A549 (cell line): ENCODE measurements around the gene WSCD1. TPM values are rescaled to one million over a fixed set of nuclear protein-coding genes. Genes with fewer than 3 reads are reported as not detected.
A peak's percentile ranks its signal among the peaks of the same experiment; 100 is the strongest.

ENCODE experiments used
- ATAC-seq, 2 experiments: fragments of 200-7000 bp in 1 of 2; fragments of >200 bp in 1 of 2; cut with Nextera tagmentation in 1 of 2; cut with Tn5 transposase in 1 of 2; 3 replicates each; pipeline versions ENCODE4 v1.8.0 to v1.9.1; 2018 to 2020; ENCODE audit warnings: mild to moderate bottlenecking in 1 of 2, moderate library complexity in 1 of 2
- CTCF ChIA-PET: fragments of 300-600 bp; sonication (Branson Sonifier 250); formaldehyde crosslinking; extraction: SDS; loops from one replicate; lab custom pipeline; 2021; ENCODE audit warnings: antibody characterized with exemption, inconsistent platforms; lab: Yijun Ruan, JAX
- POLR2A ChIA-PET: fragments of 350-600 bp; formaldehyde crosslinking; extraction: SDS; loops from one replicate; lab custom pipeline; 2021; ENCODE audit warnings: antibody characterized with exemption, inconsistent platforms; lab: Yijun Ruan, JAX
- DNase-seq, 2 experiments: peaks; one replicate each; pipeline versions ENCODE4 v3.0.0 to v3.0.0-alpha.2; 2011 to 2016; ENCODE audit warnings: low read depth in 1 of 2, low spot score in 1 of 2
- FAIRE-seq: peaks from 2 replicates; lab custom pipeline; 2011; peaks lifted over from hg19 to GRCh38; lab: Jason Lieb, UNC
- H3K27ac ChIP-seq, 2 experiments: fragments of >200 bp; sonication (Bioruptor Twin); formaldehyde crosslinking; 3 replicates each; pipeline ENCODE4 v1.5.1; 2016 to 2017
- H3K4me1 ChIP-seq: fragments of >200 bp; sonication (Bioruptor Twin); formaldehyde crosslinking; 3 replicates; pipeline ENCODE4 v1.6.1; 2016
- H3K4me2 ChIP-seq: fragments of >200 bp; sonication (Bioruptor Twin); formaldehyde crosslinking; 3 replicates; pipeline ENCODE4 v1.6.1; 2016
- H3K4me3 ChIP-seq: fragments of >200 bp; sonication (Bioruptor Twin); formaldehyde crosslinking; 3 replicates; pipeline ENCODE4 v1.5.1; 2016
- H3K9me3 ChIP-seq: fragments of >200 bp; sonication (Bioruptor Twin); formaldehyde crosslinking; 3 replicates; pipeline ENCODE4 v1.6.1; 2016
- CBX2 ChIP-seq: fragments of 200-600 bp; sonication (generic); IDR thresholded peaks from 2 replicates; pipeline ENCODE4 v1.6.1; 2016; ENCODE audit warnings: low read depth, mild to moderate bottlenecking, borderline replicate concordance
- CHD4 ChIP-seq: fragments of 200-600 bp; sonication (generic); IDR thresholded peaks from 2 replicates; pipeline ENCODE4 v1.6.1; 2016; ENCODE audit warnings: antibody characterized with exemption, mild to moderate bottlenecking, borderline replicate concordance
- ESRRA ChIP-seq: fragments of 150-350 bp; IDR thresholded peaks from 2 replicates; pipeline ENCODE4 v1.6.1; 2014; ENCODE audit warnings: mild to moderate bottlenecking, low read length, borderline replicate concordance
- FOSL2 ChIP-seq, 2 experiments: fragments of 450-650 bp in 1 of 2; fragments of >200 bp in 1 of 2; sonication (Bioruptor Twin) in 1 of 2; formaldehyde crosslinking; IDR thresholded peaks; 2 replicates each; pipeline versions ENCODE4 v1.5.0 to v1.6.1; 2016 to 2020; ENCODE audit warnings: mild to moderate bottlenecking in 1 of 2, moderate library complexity in 1 of 2
- HMGXB4 ChIP-seq: fragments of 250-450 bp; sonication (Bioruptor Pico); IDR thresholded peaks from 2 replicates; pipeline ENCODE4 v1.5.0; 2021; ENCODE audit warnings: mild to moderate bottlenecking, moderate library complexity, borderline replicate concordance
- HOXB13 ChIP-seq: fragments of 250-450 bp; sonication (Bioruptor Pico); IDR thresholded peaks from 2 replicates; pipeline ENCODE4 v1.5.0; 2020; ENCODE audit warnings: low read depth, mild to moderate bottlenecking, moderate library complexity
- PHF8 ChIP-seq: fragments of 200-600 bp; sonication (generic); IDR thresholded peaks from 2 replicates; pipeline ENCODE4 v1.6.1; 2016; ENCODE audit warnings: low read depth, mild to moderate bottlenecking, antibody characterized with exemption, moderate library complexity, borderline replicate concordance
- POLR2AphosphoS2 ChIP-seq: conservative IDR thresholded peaks from 2 replicates; pipeline ENCODE4 v1.6.1; 2012; ENCODE audit warnings: low read length, improper control_type of control experiment, inconsistent platforms
- RARB ChIP-seq: fragments of 250-450 bp; sonication (Bioruptor Pico); IDR thresholded peaks from 2 replicates; pipeline ENCODE4 v1.8.0; 2021; ENCODE audit warnings: mild to moderate bottlenecking, moderate library complexity
- RCOR1 ChIP-seq: fragments of 150-350 bp; IDR thresholded peaks from 2 replicates; pipeline ENCODE4 v1.6.1; 2014; ENCODE audit warnings: antibody characterized with exemption, low read length, low read depth
- REST ChIP-seq: fragments of 200-600 bp; sonication (generic); IDR thresholded peaks from 2 replicates; pipeline ENCODE4 v1.6.1; 2016; ENCODE audit warnings: antibody characterized with exemption, mild to moderate bottlenecking, moderate library complexity
- RNF2 ChIP-seq: fragments of 200-600 bp; sonication (generic); IDR thresholded peaks from 2 replicates; pipeline ENCODE4 v1.6.1; 2016; ENCODE audit warnings: low read depth, mild to moderate bottlenecking, antibody characterized with exemption, moderate library complexity, borderline replicate concordance
- TFCP2L1 ChIP-seq: fragments of 250-450 bp; sonication (Bioruptor Pico); IDR thresholded peaks from 2 replicates; pipeline ENCODE4 v1.5.0; 2021; ENCODE audit warnings: mild to moderate bottlenecking
- ZC3H11A ChIP-seq: fragments of 450-650 bp; IDR thresholded peaks from 2 replicates; pipeline ENCODE4 v1.6.1; 2014; ENCODE audit warnings: antibody characterized with exemption, mild to moderate bottlenecking
- WGBS: methylation state at CpG from one replicate; pipeline ENCODE4 v1.1.6; 2017; ENCODE audit errors: missing lambda C conversion rate; 5-methylcytosine and 5-hydroxymethylcytosine counted together
- polyA plus RNA-seq, 4 experiments: library from polyadenylated mRNA; depleted of rRNA in 3 of 4; stranded (reverse); fragments of >200 nt; fragmentation: RNase III in 1 of 4; extraction: RNeasy Plus Mini Kit Qiagen cat#74134 plus additional on column Dnase treatment in 1 of 4; gene quantifications; 2 replicates in 3 of 4; 3 replicates in 1 of 4; pipeline ENCODE4 v1.2.3, GENCODE V29; 2011 to 2017
- TF ChIP-seq, protein P1 (sequence below): fragments of >200 bp; sonication (Bioruptor Twin); formaldehyde crosslinking; IDR thresholded peaks from 2 replicates; pipeline ENCODE4 v1.6.1; 2016
- TF ChIP-seq, protein P2 (sequence below): fragments of 450-650 bp; IDR thresholded peaks from 2 replicates; pipeline ENCODE4 v1.6.1; 2014; ENCODE audit warnings: antibody characterized with exemption

WSCD1 gene
- polyA plus RNA-seq, 2 of the 4 experiments (the other 2 are of a cell fraction) = 1.6 TPM

DNA sequence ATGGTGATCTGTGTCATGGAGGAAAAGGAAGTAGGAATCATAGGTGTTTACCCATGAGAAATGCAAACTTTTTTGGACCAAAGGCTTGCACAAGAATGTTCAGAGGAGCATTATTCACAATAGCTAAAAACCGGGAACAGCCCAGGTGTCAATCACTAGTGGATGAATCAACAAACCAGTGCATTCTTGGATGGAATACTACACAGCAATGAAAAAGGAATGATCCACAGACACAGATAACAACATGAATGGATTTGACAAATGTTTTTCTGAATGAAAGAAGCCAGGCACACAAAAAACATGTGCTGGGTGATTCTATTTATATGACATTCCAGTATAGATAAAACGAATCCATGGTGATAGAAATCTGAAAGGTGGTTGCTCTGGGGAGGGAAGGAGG is 36.0 kb downstream of the WSCD1 start:
- no peak for ATAC-seq
- ChIA-PET POLR2A (no interaction called here), CTCF (interaction anchor here (0.6 kb wide), 1 partner anchor 62 kb away, joined by 4 read pairs; no protein-coding TSS in a partner anchor)
- Histone ChIP-seq H3K4me2 (no peak overlapping the region), H3K4me1 (peaks cover 4% of the 10 kb centered on the region; the same call in 1 of the 3 replicates), H3K9me3 (0 out of 3 replicates have a peak, but pooled peaks cover 3% of the 10 kb centered on the region), H3K27ac (no peak overlapping the region), H3K4me3 (no peak overlapping the region)
- DNase-seq = no peak
- 7% methylated on average over 2 of the region's 2 CpGs for WGBS
- no peak for TF ChIP-seq HOXB13 (CRISPR knock-in tag)
- TF ChIP-seq POLR2AphosphoS2 = no peak
- no peak for TF ChIP-seq RCOR1
- TF ChIP-seq HMGXB4 (CRISPR knock-in tag) = no peak
- no peak for TF ChIP-seq REST
- TF ChIP-seq PHF8 = no peak
- no peak for TF ChIP-seq ZC3H11A
- peak; percentile 7 for FAIRE-seq

DNA sequence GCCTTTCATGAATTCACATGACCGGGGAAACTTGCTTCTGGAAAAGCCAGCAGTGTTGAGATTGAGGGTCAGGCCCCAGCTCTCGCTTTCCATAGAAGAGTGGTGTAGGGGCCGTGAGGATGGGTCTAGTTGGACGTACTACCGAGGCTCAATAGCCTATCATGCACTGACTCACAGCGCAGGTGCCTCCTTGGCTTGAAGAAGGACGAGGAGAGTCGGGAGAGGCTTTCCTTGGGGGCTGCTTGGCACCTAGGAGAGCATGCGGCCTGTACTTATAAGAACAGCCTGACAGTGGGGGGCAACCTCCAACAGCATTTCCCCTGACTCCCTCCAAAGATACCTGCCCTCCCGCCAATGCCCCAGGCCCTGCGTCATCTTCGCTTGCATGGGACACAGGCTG is 37.6 kb downstream of the WSCD1 start:
- no peak for DNase-seq
- no peak for ATAC-seq
- H3K9me3 ChIP-seq = 0 out of 3 replicates have a peak, but pooled peaks cover 3% of the 10 kb centered on the region
- no peak overlapping the region for H3K4me2 ChIP-seq
- no peak for FAIRE-seq
- TF ChIP-seq CHD4 = no peak
- TF ChIP-seq RCOR1 = no peak
- TF ChIP-seq TFCP2L1 (CRISPR knock-in tag) = no peak
- TF ChIP-seq FOSL2 (IDR thresholded peaks at IDR 0.05) = no peak
- TF ChIP-seq FOSL2 (CRISPR knock-in tag; IDR thresholded peaks at IDR 0.05) = no peak
- TF ChIP-seq, protein P1, sequence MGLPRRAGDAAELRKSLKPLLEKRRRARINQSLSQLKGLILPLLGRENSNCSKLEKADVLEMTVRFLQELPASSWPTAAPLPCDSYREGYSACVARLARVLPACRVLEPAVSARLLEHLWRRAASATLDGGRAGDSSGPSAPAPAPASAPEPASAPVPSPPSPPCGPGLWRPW = no peak
- TF ChIP-seq RNF2 = no peak
- TF ChIP-seq CBX2 = no peak
- POLR2A ChIA-PET = no interaction called here
- peaks cover 4% of the 10 kb centered on the region; the same call in 1 of the 3 replicates for H3K4me1 ChIP-seq
- no peak overlapping the region for H3K4me3 ChIP-seq
- no peak overlapping the region for H3K27ac ChIP-seq
- WGBS = 70% methylated on average over 12 of the region's 12 CpGs
- CTCF ChIA-PET = no interaction called here

- TF ChIP-seq, protein P2, sequence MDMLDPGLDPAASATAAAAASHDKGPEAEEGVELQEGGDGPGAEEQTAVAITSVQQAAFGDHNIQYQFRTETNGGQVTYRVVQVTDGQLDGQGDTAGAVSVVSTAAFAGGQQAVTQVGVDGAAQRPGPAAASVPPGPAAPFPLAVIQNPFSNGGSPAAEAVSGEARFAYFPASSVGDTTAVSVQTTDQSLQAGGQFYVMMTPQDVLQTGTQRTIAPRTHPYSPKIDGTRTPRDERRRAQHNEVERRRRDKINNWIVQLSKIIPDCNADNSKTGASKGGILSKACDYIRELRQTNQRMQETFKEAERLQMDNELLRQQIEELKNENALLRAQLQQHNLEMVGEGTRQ = no peak
- no peak for TF ChIP-seq RARB
- TF ChIP-seq ESRRA = no peak
- ChIA-PET POLR2A (no interaction called here), CTCF (interaction anchor here (1.2 kb wide), 1 partner anchor 40 kb away, joined by 4 read pairs; no protein-coding TSS in a partner anchor)
- 29% methylated on average over 5 of the region's 5 CpGs for WGBS
- FAIRE-seq (no peak), ATAC-seq (no peak), DNase-seq (no peak)
- Histone ChIP-seq H3K4me3 (no peak overlapping the region), H3K4me2 (no peak overlapping the region), H3K27ac (no peak overlapping the region), H3K9me3 (0 out of 3 replicates have a peak, but pooled peaks cover 3% of the 10 kb centered on the region), H3K4me1 (peaks cover 4% of the 10 kb centered on the region; the same call in 1 of the 3 replicates)
Measured at GRCh38 chr17:6108382-6108781, 38.2 kb downstream of the WSCD1 start.
